Endothelial cell of umbilical vein (primary cell): Measurements from ENCODE around the gene TRERF1. TPM values are rescaled to one million over a fixed set of nuclear protein-coding genes. Genes with fewer than 3 reads are reported as not detected.

Source experiments
- BruUV-seq: library from RNA; stranded (reverse); fragments of 400-500 nt; replicated peaks from 2 replicates; lab custom pipeline; 2021; lab: Mats Ljungman, UMichigan
- CTCF ChIA-PET: fragments of 300-600, 350-600 bp; sonication (Branson Sonifier 250); formaldehyde crosslinking; loops from one replicate; lab custom pipeline; 2021; ENCODE audit warnings: antibody characterized with exemption, inconsistent platforms; lab: Charles Lee
- POLR2A ChIA-PET: fragments of 300-600, 350-600 bp; sonication (Branson Sonifier 250); formaldehyde crosslinking; loops from one replicate; lab custom pipeline; 2021; ENCODE audit warnings: antibody characterized with exemption, inconsistent platforms; lab: Charles Lee
- DNase-seq: peaks from one replicate; pipeline ENCODE4 v3.0.0-alpha.2; 2011; ENCODE audit warnings: low read depth, low spot score
- FAIRE-seq: peaks from 2 replicates; lab custom pipeline; 2011; peaks lifted over from hg19 to GRCh38; lab: Jason Lieb, UNC
- H2AFZ ChIP-seq: 2 replicates; pipeline ENCODE4 v1.6.0; 2012; ENCODE audit warnings: low read depth, low read length, control low read depth, inconsistent platforms
- H3K27ac ChIP-seq: 2 replicates; pipeline ENCODE4 v1.5.1; 2011; ENCODE audit warnings: low read depth, mild to moderate bottlenecking, control low read depth, low read length, moderate library complexity; ENCODE audit not compliant: insufficient read depth
- H3K27me3 ChIP-seq, 2 experiments: 2 replicates each; pipeline versions ENCODE4 v1.6.0 to v1.6.1; 2011; ENCODE audit warnings: low read length in 2 of 2, mixed read lengths in 1 of 2; ENCODE audit not compliant: control insufficient read depth in 2 of 2, insufficient read depth in 2 of 2
- H3K36me3 ChIP-seq, 2 experiments: 2 replicates in 1 of 2; 3 replicates in 1 of 2; pipeline ENCODE4 v1.5.1; 2011; ENCODE audit warnings: low read length in 2 of 2, mild to moderate bottlenecking in 1 of 2, moderate library complexity in 1 of 2; ENCODE audit not compliant: control insufficient read depth in 2 of 2, insufficient read depth in 2 of 2; ENCODE audit errors: extremely low read depth in 1 of 2
- H3K4me1 ChIP-seq: 3 replicates; pipeline ENCODE4 v1.5.1; 2011; ENCODE audit warnings: mild to moderate bottlenecking, low read length; ENCODE audit not compliant: control insufficient read depth, insufficient read depth; ENCODE audit errors: extremely low read depth
- H3K4me2 ChIP-seq: 2 replicates; pipeline ENCODE4 v1.6.1; 2011; ENCODE audit warnings: low read length, control low read depth, mixed read lengths; ENCODE audit not compliant: insufficient read depth
- H3K4me3 ChIP-seq, 3 experiments: fragments of 200-600 bp in 1 of 3; sonication (generic), shearing (Covaris generic) in 1 of 3; replicated peaks in 1 of 3; 2 replicates each; pipeline ENCODE4 v1.5.1; 2011 to 2016; ENCODE audit warnings: control low read depth in 3 of 3, low read length in 3 of 3, mild to moderate bottlenecking in 2 of 3, inconsistent platforms in 1 of 3, low read depth in 1 of 3, moderate library complexity in 1 of 3; ENCODE audit not compliant: insufficient read depth in 1 of 3
- H3K79me2 ChIP-seq: 2 replicates; pipeline ENCODE4 v1.6.0; 2012; ENCODE audit warnings: low read length, inconsistent platforms; ENCODE audit not compliant: control insufficient read depth, insufficient read depth
- H3K9ac ChIP-seq: replicated peaks from 2 replicates; pipeline ENCODE3; 2011; ENCODE audit warnings: low read length, control low read depth; ENCODE audit not compliant: insufficient read depth; ENCODE audit errors: extremely low read depth
- H3K9me1 ChIP-seq: replicated peaks from 3 replicates; pipeline ENCODE4 v1.6.0; 2011; ENCODE audit warnings: mild to moderate bottlenecking, low read length; ENCODE audit not compliant: control insufficient read depth, insufficient read depth; ENCODE audit errors: extremely low read depth
- H3K9me3 ChIP-seq: replicated peaks from 2 replicates; pipeline ENCODE4 v1.5.1; 2012; ENCODE audit warnings: low read length, inconsistent platforms; ENCODE audit not compliant: control insufficient read depth, insufficient read depth
- H4K20me1 ChIP-seq: replicated peaks from 2 replicates; pipeline ENCODE3; 2011; ENCODE audit warnings: mild to moderate bottlenecking, low read length; ENCODE audit not compliant: control insufficient read depth, insufficient read depth; ENCODE audit errors: extremely low read depth
- EZH2 ChIP-seq: IDR thresholded peaks from 2 replicates; pipeline ENCODE4 v1.6.1; 2012; ENCODE audit warnings: borderline replicate concordance, low read depth, mild to moderate bottlenecking, moderate library complexity, low read length, inconsistent platforms; ENCODE audit not compliant: severe bottlenecking
- FOS ChIP-seq: IDR thresholded peaks from 2 replicates; pipeline ENCODE4 v1.6.1; 2011; ENCODE audit warnings: mild to moderate bottlenecking, low read length, moderate library complexity, borderline replicate concordance; ENCODE audit not compliant: insufficient read depth
- GATA2 ChIP-seq: IDR thresholded peaks from 2 replicates; pipeline ENCODE4 v1.7.0; 2011; ENCODE audit warnings: low read depth, mild to moderate bottlenecking, moderate library complexity, mixed read lengths, low read length; ENCODE audit not compliant: insufficient read length, insufficient read depth
- JUN ChIP-seq: IDR thresholded peaks from 2 replicates; pipeline ENCODE4 v1.6.1; 2011; ENCODE audit warnings: borderline replicate concordance, low read depth; ENCODE audit not compliant: insufficient read length, insufficient read depth
- MYC ChIP-seq: IDR thresholded peaks from one replicate; pipeline ENCODE4 v1.6.1; 2011; ENCODE audit warnings: mild to moderate bottlenecking, low read depth, low read length
- POLR2A ChIP-seq: IDR thresholded peaks from 2 replicates; pipeline ENCODE4 v1.6.1; 2012; ENCODE audit warnings: low read depth, mild to moderate bottlenecking, control low read depth, low read length
- POLR2AphosphoS5 ChIP-seq: IDR thresholded peaks from 2 replicates; pipeline ENCODE4 v1.6.1; 2012; ENCODE audit warnings: low read depth, mild to moderate bottlenecking, control low read depth, low read length, moderate library complexity; ENCODE audit not compliant: insufficient read depth
- dilution Hi-C: fragments of 300-500 bp; cut with MboI; formaldehyde crosslinking; loops from one replicate; pipeline ENCODE4 v1.15.0; 2019; ENCODE audit warnings: low sequenced_read_pairs; ENCODE audit not compliant: extremely low pct_ligation_motif_present
- intact Hi-C: fragments of 100-400 bp; cut with micrococcal nuclease; formaldehyde crosslinking; loops from one replicate; pipeline ENCODE4 v1.10.0; 2022
- polyA plus RNA-seq, 4 experiments: library from polyadenylated mRNA; depleted of rRNA in 3 of 4; stranded (reverse) in 3 of 4; unstranded in 1 of 4; fragments of >200 nt; gene quantifications; 2 replicates each; pipeline versions ENCODE4 v1.2.1 to v1.2.3, GENCODE V29; 2011 to 2012; ENCODE audit warnings: missing spikeins in 1 of 4
- total RNA-seq: library from RNA; stranded (reverse); gene quantifications from 2 replicates; pipeline ENCODE4 v1.2.3, GENCODE V29; 2021
- TF ChIP-seq, protein P1 (sequence below), 2 donors: IDR thresholded peaks; 1 replicate in 1 of 2; 2 replicates in 1 of 2; pipeline ENCODE4 v1.5.1; 2011; ENCODE audit warnings: low read length in 2 of 2, mild to moderate bottlenecking in 2 of 2, moderate library complexity in 2 of 2, control low read depth in 1 of 2, inconsistent platforms in 1 of 2, low read depth in 1 of 2; ENCODE audit not compliant: insufficient read depth in 1 of 2; ENCODE audit errors: extremely low read depth in 1 of 2
- TF ChIP-seq, protein P2 (sequence below): IDR thresholded peaks from 2 replicates; pipeline ENCODE4 v1.6.1; 2011; ENCODE audit not compliant: insufficient read depth, insufficient read length

TRERF1 gene
- total and polyA plus RNA-seq, 2 donors (not counting 3 experiments of a cell fraction or from before 2014, with no cell fraction given) = 0.73 to 5.5 TPM

DNA sequence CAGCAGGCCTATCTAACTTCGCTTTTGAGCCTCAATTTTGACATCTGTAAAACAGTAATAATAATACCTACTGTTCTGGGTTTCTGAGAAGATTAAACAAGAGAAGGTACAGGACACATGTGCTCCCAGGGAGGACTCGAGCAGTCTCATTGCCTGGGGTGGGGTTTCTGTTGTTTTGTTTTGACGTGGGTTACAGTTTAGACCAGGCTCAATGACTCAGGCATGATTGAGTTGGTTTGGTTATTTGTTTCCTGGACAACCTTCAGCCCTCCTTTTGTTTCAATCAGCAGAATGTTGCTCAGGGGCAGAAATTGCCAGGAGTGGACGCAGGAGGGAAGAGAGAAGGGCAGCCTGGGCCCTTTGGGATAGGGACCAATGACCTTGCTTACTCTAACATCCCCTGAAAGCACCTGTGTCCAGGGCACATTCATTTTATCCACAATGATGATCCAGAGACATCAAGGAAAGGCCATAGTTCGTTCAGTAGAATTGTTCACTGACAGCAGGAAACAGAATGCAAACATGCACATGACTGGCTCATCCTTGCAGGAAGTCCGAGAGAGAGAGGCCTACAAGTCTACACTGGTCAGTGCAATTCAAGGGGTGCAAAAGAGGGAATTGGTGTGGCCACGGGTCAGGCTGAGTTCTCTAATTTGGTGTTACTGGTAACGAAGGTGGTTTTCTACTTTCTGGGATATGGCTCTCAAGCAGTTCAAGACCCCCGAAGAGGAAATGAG is 159.6 kb downstream of the TRERF1 start:
- Histone ChIP-seq H4K20me1 (no peaks in the 10 kb centered on the region), H3K9me1 (no peaks in the 10 kb centered on the region), H3K9ac (no peak overlapping the region), H3K36me3 (no peaks in the 10 kb centered on the region), H3K4me3 (no peak overlapping the region), H3K4me2 (no peak overlapping the region), H2AFZ (peak overlapping the region; percentile 37), H3K27ac (no peak overlapping the region), H3K27me3 (no peaks in the 10 kb centered on the region), H3K9me3 (no peaks in the 10 kb centered on the region), H3K79me2 (no peaks in the 10 kb centered on the region), H3K4me1 (peaks cover 15% of the 10 kb centered on the region)
- ChIA-PET POLR2A (no interaction called here), CTCF (interaction anchor here (1.5 kb wide), 1 partner anchor 11 kb away, joined by 3 read pairs; no protein-coding TSS in a partner anchor)
- intact Hi-C loops = no loop called here
- TF ChIP-seq FOS = no peak
- TF ChIP-seq, protein P1, sequence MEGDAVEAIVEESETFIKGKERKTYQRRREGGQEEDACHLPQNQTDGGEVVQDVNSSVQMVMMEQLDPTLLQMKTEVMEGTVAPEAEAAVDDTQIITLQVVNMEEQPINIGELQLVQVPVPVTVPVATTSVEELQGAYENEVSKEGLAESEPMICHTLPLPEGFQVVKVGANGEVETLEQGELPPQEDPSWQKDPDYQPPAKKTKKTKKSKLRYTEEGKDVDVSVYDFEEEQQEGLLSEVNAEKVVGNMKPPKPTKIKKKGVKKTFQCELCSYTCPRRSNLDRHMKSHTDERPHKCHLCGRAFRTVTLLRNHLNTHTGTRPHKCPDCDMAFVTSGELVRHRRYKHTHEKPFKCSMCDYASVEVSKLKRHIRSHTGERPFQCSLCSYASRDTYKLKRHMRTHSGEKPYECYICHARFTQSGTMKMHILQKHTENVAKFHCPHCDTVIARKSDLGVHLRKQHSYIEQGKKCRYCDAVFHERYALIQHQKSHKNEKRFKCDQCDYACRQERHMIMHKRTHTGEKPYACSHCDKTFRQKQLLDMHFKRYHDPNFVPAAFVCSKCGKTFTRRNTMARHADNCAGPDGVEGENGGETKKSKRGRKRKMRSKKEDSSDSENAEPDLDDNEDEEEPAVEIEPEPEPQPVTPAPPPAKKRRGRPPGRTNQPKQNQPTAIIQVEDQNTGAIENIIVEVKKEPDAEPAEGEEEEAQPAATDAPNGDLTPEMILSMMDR (IDR thresholded peaks at IDR 0.05; ENCODE audit: extremely low read depth in 1 of 2, insufficient read depth in 1 of 2, low read depth in 1 of 2, low read length in 2 of 2) = no peak
- TF ChIP-seq GATA2 = no peak
- no peak for TF ChIP-seq POLR2AphosphoS5
- no peak for TF ChIP-seq POLR2A
- no peak for TF ChIP-seq EZH2
- TF ChIP-seq JUN = no peak
- no peak for TF ChIP-seq MYC
- TF ChIP-seq, protein P2, sequence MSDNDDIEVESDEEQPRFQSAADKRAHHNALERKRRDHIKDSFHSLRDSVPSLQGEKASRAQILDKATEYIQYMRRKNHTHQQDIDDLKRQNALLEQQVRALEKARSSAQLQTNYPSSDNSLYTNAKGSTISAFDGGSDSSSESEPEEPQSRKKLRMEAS = no peak
- BruUV-seq = no TSS peak
- dilution Hi-C loops = no loop called here
- DNase-seq (no peak), FAIRE-seq (no peak)
